Ectodermal cell (in vitro differentiated cells): ENCODE measurements around the gene FXYD6.
A peak's percentile ranks its signal among the peaks of the same experiment; 100 is the strongest.

Source experiments
- H3K27ac ChIP-seq: 2 replicates; pipeline ENCODE4 v1.7.0; 2013; ENCODE audit warnings: mild to moderate bottlenecking, low read depth, low read length; ENCODE audit not compliant: insufficient read depth, poor library complexity, severe bottlenecking
- H3K27me3 ChIP-seq: 2 replicates; pipeline ENCODE4 v1.7.0; 2013; ENCODE audit warnings: mild to moderate bottlenecking, low read length; ENCODE audit not compliant: insufficient read depth, control insufficient read depth, poor library complexity, severe bottlenecking
- H3K36me3 ChIP-seq: one replicate; pipeline ENCODE4 v1.7.0; 2013; ENCODE audit warnings: low read length; ENCODE audit not compliant: control insufficient read depth, insufficient read depth
- H3K4me1 ChIP-seq: one replicate; pipeline ENCODE4 v1.7.0; 2013; ENCODE audit warnings: low read length; ENCODE audit not compliant: control insufficient read depth, insufficient read depth
- H3K4me3 ChIP-seq: 2 replicates; pipeline ENCODE4 v1.7.0; 2013; ENCODE audit warnings: low read depth, low read length, control low read depth; ENCODE audit not compliant: insufficient read depth
- H3K9me3 ChIP-seq: 2 replicates; pipeline ENCODE4 v1.7.0; 2013; ENCODE audit warnings: mild to moderate bottlenecking, low read length, moderate library complexity; ENCODE audit not compliant: control insufficient read depth
- WGBS, 2 experiments: methylation state at CpG; one replicate each; pipeline ENCODE4 v1.1.7; 2013; ENCODE audit warnings: missing lambda C conversion rate in 2 of 2; 5-methylcytosine and 5-hydroxymethylcytosine counted together

FXYD6 gene

GRCh38 chr11:117861151-117862018, 15.1 kb downstream of the FXYD6 start:
- H3K4me3 ChIP-seq: no peak overlapping the region
- H3K4me1 ChIP-seq: peaks cover 15% of the 10 kb centered on the region
- WGBS, 2 experiments: 20 to 28% methylated on average over 13 of the region's 13 CpGs
- no peaks in the 10 kb centered on the region for H3K27me3 ChIP-seq
- H3K36me3 ChIP-seq: no peaks in the 10 kb centered on the region
- no peaks in the 10 kb centered on the region for H3K9me3 ChIP-seq
- peak overlapping the region; percentile 47 for H3K27ac ChIP-seq

- 89% methylated on average over 6 of the region's 6 CpGs for WGBS, 2 experiments
- no peak overlapping the region for H3K4me3 ChIP-seq
- no peaks in the 10 kb centered on the region for H3K27me3 ChIP-seq
- no peaks in the 10 kb centered on the region for H3K36me3 ChIP-seq
- H3K9me3 ChIP-seq: no peaks in the 10 kb centered on the region
- no peak overlapping the region for H3K27ac ChIP-seq
- H3K4me1 ChIP-seq: peaks cover 21% of the 10 kb centered on the region
Measured at GRCh38 chr11:117860139-117860538, 16.3 kb downstream of the FXYD6 start.

GRCh38 chr11:117859488-117860112, 16.9 kb downstream of the FXYD6 start:
- H3K27ac ChIP-seq: no peak overlapping the region
- H3K36me3 ChIP-seq: no peaks in the 10 kb centered on the region
- WGBS, 2 experiments: 85 to 86% methylated on average over 9 of the region's 9 CpGs
- no peaks in the 10 kb centered on the region for H3K9me3 ChIP-seq
- no peaks in the 10 kb centered on the region for H3K27me3 ChIP-seq
- H3K4me1 ChIP-seq: peaks cover 21% of the 10 kb centered on the region
- H3K4me3 ChIP-seq: no peak overlapping the region

GRCh38 chr11:117859061-117859460, 17.4 kb downstream of the FXYD6 start:
- Histone ChIP-seq H3K9me3 (no peaks in the 10 kb centered on the region), H3K4me3 (no peak overlapping the region), H3K27ac (no peak overlapping the region), H3K4me1 (peaks cover 21% of the 10 kb centered on the region), H3K36me3 (no peaks in the 10 kb centered on the region), H3K27me3 (no peaks in the 10 kb centered on the region)
- WGBS, 2 experiments: 91 to 92% methylated on average over 10 of the region's 10 CpGs

- H3K27me3 ChIP-seq: no peaks in the 10 kb centered on the region
- H3K36me3 ChIP-seq: no peaks in the 10 kb centered on the region
- H3K9me3 ChIP-seq: no peaks in the 10 kb centered on the region
- no peak overlapping the region for H3K27ac ChIP-seq
- peaks cover 21% of the 10 kb centered on the region for H3K4me1 ChIP-seq
- WGBS, 2 experiments: 91% methylated on average over 11 of the region's 11 CpGs
- no peak overlapping the region for H3K4me3 ChIP-seq
Measured at GRCh38 chr11:117857734-117858414, 18.6 kb downstream of the FXYD6 start.

GRCh38 chr11:117855912-117856651, 20.4 kb downstream of the FXYD6 start:
- H3K27ac ChIP-seq: no peak overlapping the region
- no peak overlapping the region for H3K4me3 ChIP-seq
- peaks cover 6% of the 10 kb centered on the region for H3K4me1 ChIP-seq
- H3K9me3 ChIP-seq: no peaks in the 10 kb centered on the region
- no peaks in the 10 kb centered on the region for H3K36me3 ChIP-seq
- 91 to 94% methylated on average over 13 of the region's 13 CpGs for WGBS, 2 experiments
- no peaks in the 10 kb centered on the region for H3K27me3 ChIP-seq

GRCh38 chr11:117855186-117855845, 21.1 kb downstream of the FXYD6 start:
- Histone ChIP-seq H3K9me3 (no peaks in the 10 kb centered on the region), H3K4me3 (no peak overlapping the region), H3K27ac (no peak overlapping the region), H3K27me3 (no peaks in the 10 kb centered on the region), H3K4me1 (peaks cover 6% of the 10 kb centered on the region), H3K36me3 (no peaks in the 10 kb centered on the region)
- WGBS, 2 experiments: 82 to 83% methylated on average over 12 of the region's 12 CpGs

GRCh38 chr11:117852309-117852708, 24.1 kb downstream of the FXYD6 start:
- H3K9me3 ChIP-seq: no peaks in the 10 kb centered on the region
- H3K4me3 ChIP-seq: no peak overlapping the region
- no peaks in the 10 kb centered on the region for H3K27me3 ChIP-seq
- H3K36me3 ChIP-seq: no peaks in the 10 kb centered on the region
- peaks cover 6% of the 10 kb centered on the region for H3K4me1 ChIP-seq
- H3K27ac ChIP-seq: no peak overlapping the region
- 62 to 97% methylated on average over 2 to 3 of the region's 3 CpGs for WGBS, 2 experiments

GRCh38 chr11:117851852-117852251, 24.6 kb downstream of the FXYD6 start:
- WGBS, 2 experiments: 85 to 89% methylated on average over 3 of the region's 3 CpGs
- no peak overlapping the region for H3K4me3 ChIP-seq
- H3K9me3 ChIP-seq: no peaks in the 10 kb centered on the region
- H3K27me3 ChIP-seq: no peaks in the 10 kb centered on the region
- H3K36me3 ChIP-seq: no peaks in the 10 kb centered on the region
- H3K4me1 ChIP-seq: peaks cover 6% of the 10 kb centered on the region
- H3K27ac ChIP-seq: no peak overlapping the region
